HG03280 (cell line): Measurements from ENCODE around the gene BUD23.
"Not testable (repeated sequence)": the region's sequence is repeated elsewhere in the genome, so short reads cannot be mapped to it uniquely, and the experiment has no call there.

ENCODE experiments used
- ATAC-seq: cut with Tn5 transposase; IDR thresholded peaks from one replicate; pipeline ENCODE4 v1.9.1; 2021; ENCODE audit warnings: mild to moderate bottlenecking, moderate library complexity; ENCODE audit not compliant: unreplicated experiment

The BUD23 gene

GRCh38 chr7:73668103-73668885 is 15.1 kb upstream of the BUD23 start:
- peak; percentile 4 for ATAC-seq

GRCh38 chr7:73668886-73669230 is 14.5 kb upstream of the BUD23 start:
- no peak for ATAC-seq

GRCh38 chr7:73669288-73669701 is 14.1 kb upstream of the BUD23 start:
- ATAC-seq: no peak

DNA sequence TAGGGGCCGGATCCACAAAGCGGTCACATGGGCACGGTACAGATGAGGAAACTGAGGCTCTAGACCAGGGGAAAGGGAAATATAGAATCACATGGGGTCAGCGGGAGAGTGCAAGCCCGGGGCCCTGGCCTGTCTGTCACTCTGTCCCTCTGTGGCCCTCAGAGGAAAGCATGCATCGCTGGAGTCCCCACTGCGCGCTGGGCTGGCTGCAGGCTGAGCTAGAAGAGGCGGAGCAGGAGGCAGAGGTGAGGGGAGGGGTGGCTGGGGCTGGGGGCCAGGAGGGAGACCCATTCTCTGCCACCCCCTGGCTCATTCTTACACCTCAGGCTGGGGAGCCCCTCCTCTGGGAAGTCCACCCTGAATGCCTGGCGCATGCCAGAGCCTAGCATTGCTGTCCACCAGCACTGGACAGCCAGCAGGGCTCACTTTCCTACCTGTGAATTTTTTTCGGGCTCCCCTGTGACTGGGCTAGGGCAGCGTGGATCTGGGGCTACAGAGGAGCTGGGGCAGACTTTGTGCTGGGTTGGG is 13.5 kb upstream of the BUD23 start:
- no peak for ATAC-seq

- ATAC-seq: no peak
Measured at GRCh38 chr7:73671322-73671661, 12.1 kb upstream of the BUD23 start.

DNA sequence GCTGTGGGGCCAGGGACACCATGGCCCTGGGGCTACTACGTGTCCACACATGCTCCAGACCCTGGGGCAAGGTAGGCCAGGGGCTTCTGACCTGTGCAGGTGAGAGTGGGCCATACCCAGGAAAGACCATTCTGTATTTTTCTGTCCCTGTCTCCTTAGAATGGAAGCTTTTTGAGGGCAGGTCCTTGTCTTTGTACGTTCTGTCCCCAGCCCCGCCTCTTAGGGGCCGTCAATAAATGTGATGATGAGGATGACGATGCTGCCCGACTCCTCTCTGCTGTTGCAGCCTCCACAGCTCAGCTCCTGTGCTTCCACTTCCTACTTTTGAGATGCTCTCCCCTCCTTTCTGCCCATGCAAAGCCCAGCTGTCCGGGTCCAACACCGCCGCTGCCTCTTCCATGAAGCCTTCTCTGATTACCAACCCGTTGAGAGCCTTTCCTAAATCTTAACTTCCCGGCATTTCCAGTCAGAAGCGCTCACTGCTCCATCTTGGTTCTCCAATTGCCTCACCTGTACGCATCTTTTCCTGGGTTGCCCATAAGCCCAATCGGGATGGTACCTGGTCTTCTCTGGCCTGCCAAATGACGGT is 11.4 kb upstream of the BUD23 start:
- no peak for ATAC-seq

DNA sequence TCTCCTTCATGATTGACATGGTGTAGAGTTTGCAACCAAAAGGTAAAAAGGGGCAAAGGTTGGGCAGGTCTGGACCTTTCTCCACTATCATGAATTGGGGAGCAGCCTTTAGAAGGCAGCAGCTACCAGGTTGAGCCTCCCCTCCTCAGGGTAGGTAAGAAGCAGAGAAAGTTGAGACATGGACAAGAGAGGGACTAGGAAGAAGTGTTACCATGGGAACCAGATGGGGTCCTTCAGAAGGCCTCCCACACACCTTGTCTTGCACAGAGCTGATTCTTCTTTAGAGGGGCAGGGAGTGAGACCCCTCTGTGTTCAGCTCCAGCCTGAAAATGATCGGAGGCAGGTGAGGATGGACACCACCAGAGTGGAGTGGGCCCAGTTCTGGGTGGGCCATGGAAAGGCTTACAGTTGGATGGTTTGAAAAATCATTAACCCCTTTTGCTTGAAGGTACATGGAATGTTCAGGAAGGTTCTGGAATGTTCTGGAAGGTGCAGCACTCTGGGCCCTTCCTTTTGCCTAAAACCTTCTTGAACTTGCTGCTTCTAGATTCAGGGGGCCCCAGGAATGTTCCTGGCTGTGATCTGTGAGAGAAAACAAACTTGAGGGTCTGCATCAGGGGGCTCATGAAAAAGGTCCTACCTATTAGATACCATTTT is 8.8 kb upstream of the BUD23 start:
- no peak for ATAC-seq

GRCh38 chr7:73676062-73676461 is 7.3 kb upstream of the BUD23 start:
- ATAC-seq: not testable (repeated sequence)

- ATAC-seq: no peak
Measured at GRCh38 chr7:73678862-73679261, 4.5 kb upstream of the BUD23 start.

DNA sequence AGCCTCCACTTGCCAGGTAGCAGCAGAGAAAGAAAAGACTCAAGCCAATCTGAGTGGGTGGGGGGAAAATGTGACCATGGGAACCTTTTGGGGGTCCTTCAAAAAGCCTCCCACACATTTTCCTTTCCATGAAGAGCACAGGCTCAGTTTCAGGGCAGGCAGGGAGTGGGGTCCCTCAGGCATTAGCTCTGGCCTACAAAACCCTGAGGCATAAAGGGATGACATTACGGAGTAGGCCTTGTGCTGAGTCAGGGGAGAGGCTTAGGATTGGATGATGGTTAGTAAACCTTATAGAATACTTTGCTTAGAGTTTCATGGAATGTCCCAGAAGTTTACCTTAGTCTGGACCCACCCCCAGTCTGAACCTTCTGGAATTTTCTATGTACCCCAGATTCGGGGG is 3.7 kb upstream of the BUD23 start:
- no peak for ATAC-seq

DNA sequence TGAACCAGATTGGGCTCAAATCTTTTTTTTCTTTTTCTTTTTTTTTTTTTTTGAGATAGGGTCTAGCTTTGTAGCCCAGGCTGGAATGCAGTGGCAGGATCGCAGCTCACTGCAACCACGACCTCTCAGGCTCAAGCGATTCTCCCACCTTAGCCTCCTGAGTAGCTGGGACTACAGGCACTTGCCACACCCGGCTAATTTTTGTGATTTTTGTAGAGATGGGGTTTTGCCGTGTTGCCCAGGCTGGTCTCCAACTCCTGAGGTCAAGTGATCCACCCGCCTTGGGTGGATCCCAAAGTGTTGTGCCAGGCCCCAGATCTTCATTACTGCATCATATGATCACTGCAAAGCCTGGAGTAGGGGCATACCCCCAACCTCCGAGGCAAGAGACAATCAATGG is 2.9 kb upstream of the BUD23 start:
- no peak for ATAC-seq

GRCh38 chr7:73681031-73681430 is 2.4 kb upstream of the BUD23 start:
- ATAC-seq: no peak

DNA sequence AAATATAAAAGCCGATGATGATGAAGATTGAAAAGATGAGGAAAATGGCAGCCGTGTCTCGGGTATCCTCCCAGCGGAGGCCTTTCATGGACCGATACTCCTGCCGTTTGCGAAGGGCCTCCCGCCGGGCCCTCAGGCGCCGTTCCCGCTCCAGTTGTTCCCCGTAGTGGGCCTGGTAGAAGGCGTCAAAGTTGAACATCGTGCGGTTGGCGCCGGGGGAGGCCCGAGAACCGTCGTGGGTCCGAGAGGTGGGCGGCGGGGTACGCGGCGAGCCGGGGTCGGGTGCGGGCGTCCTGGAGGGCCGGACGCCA is 697 bp upstream of the BUD23 start:
- no peak for ATAC-seq

GRCh38 chr7:73683788-73684693 is 644 bp downstream of the BUD23 start:
- ATAC-seq: peak; percentile 13

- no peak for ATAC-seq
Measured at GRCh38 chr7:73685311-73685710, 1.9 kb downstream of the BUD23 start.

- ATAC-seq: no peak
Measured at GRCh38 chr7:73688288-73688687, 4.9 kb downstream of the BUD23 start.

GRCh38 chr7:73690646-73691045 is 7.2 kb downstream of the BUD23 start:
- ATAC-seq: no peak

DNA sequence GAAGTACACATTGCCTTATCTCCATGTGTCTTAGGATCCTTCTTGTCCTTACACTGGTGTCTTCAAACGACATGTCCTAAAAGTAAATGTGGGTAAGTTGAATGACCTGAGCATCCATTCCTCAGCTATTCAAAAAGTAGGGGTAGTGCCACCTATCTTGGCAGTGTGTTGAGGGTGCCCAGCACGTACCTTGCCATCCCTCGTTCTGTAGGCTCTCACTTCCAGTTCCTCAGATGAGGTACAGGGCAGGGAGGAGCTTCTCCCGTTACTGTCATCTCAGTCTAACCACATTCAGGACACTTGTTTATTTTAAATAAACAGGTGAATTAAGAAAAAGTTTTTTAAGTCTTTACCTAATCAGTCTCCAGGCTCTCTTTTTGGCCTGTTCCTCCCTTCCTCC is 13.0 kb downstream of the BUD23 start:
- no peak for ATAC-seq

GRCh38 chr7:73698410-73698809 is 15.0 kb downstream of the BUD23 start:
- ATAC-seq: no peak

- ATAC-seq: no peak
Measured at GRCh38 chr7:73699370-73700068, 16.1 kb downstream of the BUD23 start.

- no peak for ATAC-seq
Measured at GRCh38 chr7:73700069-73700423, 16.6 kb downstream of the BUD23 start.
